Effector CD4-positive, alpha-beta T cell (primary cell): ENCODE measurements around the gene ELOVL5.

ENCODE experiments used
- DNase-seq: peaks from one replicate; pipeline ENCODE4 v3.0.0-alpha.2; 2020

The ELOVL5 gene

DNA sequence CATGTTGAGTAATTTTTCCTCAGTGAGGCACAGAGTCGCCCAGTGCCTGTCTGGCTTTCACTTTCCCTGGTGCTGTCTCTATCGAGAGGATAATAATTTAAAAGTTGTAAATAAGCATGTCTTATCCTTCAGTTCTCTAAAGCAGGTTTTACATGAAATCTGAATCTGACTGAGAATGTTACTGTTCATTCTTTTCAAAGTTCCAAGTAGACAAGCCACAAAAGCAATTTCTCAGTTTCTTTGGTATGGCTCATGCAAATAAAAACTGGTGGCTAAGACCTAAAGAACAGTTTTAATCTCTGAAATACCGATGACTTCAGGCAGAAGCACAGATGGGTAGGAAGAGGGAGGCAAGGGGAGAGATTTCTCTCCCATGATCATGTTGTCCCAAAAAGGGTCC lies 112.5 kb downstream of the ELOVL5 start:
- no peak for DNase-seq

DNA sequence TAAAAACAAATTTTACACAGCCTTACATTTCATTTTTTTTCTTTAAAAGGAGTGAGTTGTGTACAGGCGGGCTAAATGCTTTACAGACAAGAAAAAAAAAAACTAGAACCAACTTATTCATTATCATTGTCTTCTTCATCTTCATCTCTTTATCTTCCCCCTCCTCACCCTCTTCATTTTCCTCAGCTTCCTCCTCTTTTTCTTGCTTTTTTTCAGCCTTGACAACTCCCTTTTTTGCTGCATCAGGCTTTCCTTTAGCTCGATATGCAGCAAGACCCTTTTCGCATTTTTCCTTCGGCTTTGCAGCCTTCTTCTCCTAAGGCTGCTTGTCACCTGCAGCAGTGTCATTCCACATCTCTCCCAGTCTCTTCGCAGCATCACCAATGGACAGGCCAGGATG lies 113.2 kb downstream of the ELOVL5 start:
- no peak for DNase-seq

DNA sequence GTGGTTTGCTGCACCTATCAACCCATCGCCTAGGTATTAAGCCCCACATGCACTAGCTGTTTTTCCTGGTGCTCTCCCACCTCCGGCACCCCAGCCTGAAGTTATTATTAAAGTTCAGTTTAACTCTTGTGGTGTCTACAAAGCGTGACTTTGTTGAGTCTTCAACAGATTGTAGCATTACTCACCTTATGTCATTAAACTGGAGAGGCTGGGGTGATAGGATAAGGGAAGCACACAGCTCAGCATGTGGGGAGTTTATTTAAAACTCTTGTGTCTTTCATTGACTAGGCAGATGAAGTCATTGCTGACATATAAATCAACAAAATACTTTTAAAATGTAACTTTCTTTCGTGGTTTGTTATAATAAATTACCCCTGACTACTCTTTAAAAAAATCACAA lies 115.4 kb downstream of the ELOVL5 start:
- DNase-seq = no peak

DNA sequence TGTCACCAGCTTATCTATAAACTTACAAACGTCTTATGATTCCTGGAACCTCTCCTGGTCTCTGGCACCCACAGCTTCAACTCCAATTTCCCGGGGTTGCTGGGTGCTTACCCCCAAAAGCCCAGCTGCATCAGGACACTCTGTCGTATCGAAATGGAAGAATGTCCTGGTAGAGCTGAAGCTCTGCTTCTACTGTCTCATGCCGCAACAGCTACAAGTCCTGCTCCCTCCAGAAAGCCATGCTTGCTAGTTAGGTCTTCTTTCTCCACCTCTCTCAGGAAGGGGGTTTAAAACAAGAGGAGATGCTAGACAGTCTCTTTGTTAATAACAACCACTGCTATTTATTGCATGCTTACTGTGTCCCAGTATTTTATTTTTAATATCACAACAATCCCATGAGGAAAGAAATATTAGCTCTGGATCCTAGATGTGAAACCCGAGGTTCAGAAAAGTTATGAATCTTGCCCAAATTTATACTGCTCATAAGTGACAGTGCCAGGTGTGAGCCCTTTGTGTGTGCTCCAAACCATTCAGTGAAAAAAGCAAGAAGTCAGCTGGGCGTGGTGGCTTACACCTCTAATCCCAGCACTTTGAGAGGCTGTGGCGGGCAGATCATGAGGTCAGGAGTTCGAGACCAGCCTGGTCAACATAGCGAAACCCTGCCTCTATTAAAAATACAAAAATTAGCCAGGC lies 117.8 kb downstream of the ELOVL5 start:
- no peak for DNase-seq

DNA sequence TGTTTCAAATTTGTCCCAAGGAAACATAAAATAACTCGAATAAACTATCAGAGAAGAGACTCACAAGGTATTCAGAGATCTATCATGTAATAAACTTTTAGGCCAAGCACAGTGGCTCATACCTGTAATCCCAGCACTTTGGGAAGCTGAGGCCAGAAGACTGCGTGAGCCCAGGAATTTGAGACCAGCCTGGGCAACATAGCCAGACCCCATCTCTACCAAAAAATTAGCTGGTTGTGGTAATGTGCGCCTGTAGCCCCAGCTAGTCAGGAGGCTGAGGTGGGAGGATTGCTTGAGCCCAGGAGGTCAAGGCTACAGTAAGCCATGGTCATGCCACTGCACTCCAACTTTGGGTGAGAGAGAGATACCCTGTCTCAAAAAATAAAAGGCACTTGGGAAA lies 120.9 kb downstream of the ELOVL5 start:
- no peak for DNase-seq

DNA sequence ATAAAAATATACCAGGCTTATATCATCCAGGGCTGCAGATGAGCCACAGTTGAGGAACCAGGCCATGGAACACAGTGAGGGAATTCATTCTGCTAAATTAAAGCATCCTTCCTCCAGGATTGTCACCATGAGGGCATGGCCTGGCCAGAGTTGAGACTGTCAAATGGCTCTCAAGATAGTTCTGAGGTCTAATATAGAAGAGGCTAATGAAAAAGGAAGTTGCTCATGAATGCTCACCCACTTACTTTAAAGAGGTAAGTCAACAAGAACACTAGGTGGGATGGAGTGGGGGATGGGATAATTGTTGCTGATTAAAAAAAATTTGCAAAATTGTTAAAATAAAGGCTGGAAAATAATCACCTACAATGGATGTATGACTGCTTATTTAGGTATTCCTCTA lies 128.1 kb downstream of the ELOVL5 start:
- DNase-seq = no peak
